ENCODE results near the gene HEG1. TPM values are rescaled to one million over a fixed set of nuclear protein-coding genes. Genes with fewer than 3 reads are reported as not detected.

HEG1 gene
- total and polyA plus RNA-seq, 12 donors, result 12.2 to 186 (median 122) TPM

- 64 to 71% methylated on average over 2 of the region's 2 CpGs for WGBS, 2 donors
- Histone ChIP-seq H3K27ac (peak overlapping the region in 5 of 10 donors; percentile 13 to 84 (median 63)), H3K4me3 (no peak overlapping the region), H3K9me3 (no peaks in the 10 kb centered on the region), H3K36me3 (peaks cover 0 to 100% (median 68%) of the 10 kb centered on the region in 9 donors), H3K4me1 (peaks cover 23 to 99% (median 77%) of the 10 kb centered on the region in 9 donors), H3K27me3 (no peaks in the 10 kb centered on the region)
- no peak for TF ChIP-seq CTCF (IDR thresholded peaks at IDR 0.05)
- DNase-seq, result no peak
- no peak for ATAC-seq
- intact Hi-C loops (cut with DNase I), result loop anchor here in 3 of 10 donors (5.0 kb wide), 2 partner anchors 47 to 52 kb away; no protein-coding TSS in a partner anchor
These were observed 55.1 kb downstream of the HEG1 start for GRCh38 chr3:125000661-125001060.

GRCh38 chr3:124999897-125000435 lies 55.8 kb downstream of the HEG1 start:
- intact Hi-C loops (cut with DNase I), result loop anchor here (2.0 to 10.0 kb wide), 12 partner anchors 47 to 437 kb away; partner anchors contain the start of genes HEG1 (in 2 of the 10) and ZNF148 (in 1 of the 10)
- peak overlapping the region in 9 of 10 donors; percentile 16 to 84 (median 50) for H3K27ac ChIP-seq
- WGBS, 2 donors, result 58 to 64% methylated on average over 2 of the region's 2 CpGs
- no peak overlapping the region for H3K4me3 ChIP-seq
- H3K27me3 ChIP-seq, result no peaks in the 10 kb centered on the region
- no peak for TF ChIP-seq CTCF (IDR thresholded peaks at IDR 0.05)
- DNase-seq, result no peak
- no peaks in the 10 kb centered on the region for H3K9me3 ChIP-seq
- ATAC-seq, result no peak
- peaks cover 0 to 100% (median 67%) of the 10 kb centered on the region in 9 donors for H3K36me3 ChIP-seq
- peaks cover 23 to 100% (median 77%) of the 10 kb centered on the region in 9 donors for H3K4me1 ChIP-seq

GRCh38 chr3:124999317-124999716 lies 56.5 kb downstream of the HEG1 start:
- peaks cover 23 to 100% (median 77%) of the 10 kb centered on the region in 9 donors for H3K4me1 ChIP-seq
- peak overlapping the region in 9 of 10 donors; percentile 16 to 84 (median 50) for H3K27ac ChIP-seq
- DNase-seq, result no peak
- no peak overlapping the region for H3K4me3 ChIP-seq
- H3K27me3 ChIP-seq, result no peaks in the 10 kb centered on the region
- WGBS, 2 donors, result 18 to 20% methylated on average over 1 of the region's 1 CpG
- H3K36me3 ChIP-seq, result peaks cover 0 to 100% (median 67%) of the 10 kb centered on the region in 9 donors
- H3K9me3 ChIP-seq, result no peaks in the 10 kb centered on the region
- intact Hi-C loops (cut with DNase I), result loop anchor here (2.0 to 10.0 kb wide), 11 partner anchors 53 to 438 kb away; partner anchors contain the start of genes HEG1 (in 2 of the 10) and ZNF148 (in 1 of the 10)
- no peak for TF ChIP-seq CTCF (IDR thresholded peaks at IDR 0.05)
- ATAC-seq, result peak in 3 of 8 donors; percentile 21 to 27 (median 21)

- intact Hi-C loops (cut with DNase I), result loop anchor here (2.0 to 10.0 kb wide), 11 partner anchors 54 to 439 kb away; partner anchors contain the start of genes HEG1 (in 2 of the 10) and ZNF148 (in 1 of the 10)
- H3K36me3 ChIP-seq, result peaks cover 0 to 100% (median 62%) of the 10 kb centered on the region in 9 donors
- H3K4me1 ChIP-seq, result peaks cover 24 to 100% (median 77%) of the 10 kb centered on the region in 9 donors
- H3K9me3 ChIP-seq, result no peaks in the 10 kb centered on the region
- H3K27me3 ChIP-seq, result no peaks in the 10 kb centered on the region
- H3K27ac ChIP-seq, result peak overlapping the region in 7 of 10 donors; percentile 11 to 84 (median 63)
- 83 to 93% methylated on average over 3 of the region's 3 CpGs for WGBS, 2 donors
- DNase-seq (no peak), ATAC-seq (no peak)
- H3K4me3 ChIP-seq, result no peak overlapping the region
- TF ChIP-seq CTCF (IDR thresholded peaks at IDR 0.05), result no peak
These were observed 57.6 kb downstream of the HEG1 start for GRCh38 chr3:124998247-124998630.
